Lower leg skin (tissue), 3 donors: ENCODE measurements around the gene GRAP2.

ENCODE experiments used
- POLR2A ChIP-seq, 2 donors: fragments of 450-650 bp; IDR thresholded peaks; one replicate each; pipeline ENCODE4 v1.6.1; 2016 to 2017; ENCODE audit warnings: antibody characterized with exemption in 2 of 2, mild to moderate bottlenecking in 1 of 2, moderate library complexity in 1 of 2
- TF ChIP-seq, protein P1 (sequence below), 3 donors: fragments of 450-650 bp; IDR thresholded peaks; one replicate each; pipeline ENCODE4 v1.5.1; 2016; ENCODE audit warnings: antibody characterized with exemption in 3 of 3, mild to moderate bottlenecking in 3 of 3, moderate library complexity in 2 of 3

DNA sequence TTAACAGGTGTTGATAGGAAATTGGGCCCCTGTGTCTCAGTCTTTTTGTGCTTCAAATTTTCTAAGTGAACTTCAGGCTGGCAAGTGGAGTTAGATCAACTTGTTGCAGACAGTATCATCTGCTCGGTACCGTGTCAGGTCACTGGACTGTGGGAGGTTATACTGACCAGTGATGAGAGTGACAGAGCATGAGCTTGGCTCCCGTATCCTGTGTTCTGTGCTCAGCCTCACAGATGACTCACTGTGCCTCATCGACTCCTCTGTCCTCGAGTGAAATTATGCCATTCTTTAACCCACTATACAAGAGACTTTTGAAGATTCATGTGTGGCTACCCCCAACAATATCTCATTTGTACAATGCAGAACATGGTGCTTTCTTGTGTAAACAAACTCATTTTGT lies 7.9 kb downstream of the GRAP2 start:
- TF ChIP-seq, protein P1, sequence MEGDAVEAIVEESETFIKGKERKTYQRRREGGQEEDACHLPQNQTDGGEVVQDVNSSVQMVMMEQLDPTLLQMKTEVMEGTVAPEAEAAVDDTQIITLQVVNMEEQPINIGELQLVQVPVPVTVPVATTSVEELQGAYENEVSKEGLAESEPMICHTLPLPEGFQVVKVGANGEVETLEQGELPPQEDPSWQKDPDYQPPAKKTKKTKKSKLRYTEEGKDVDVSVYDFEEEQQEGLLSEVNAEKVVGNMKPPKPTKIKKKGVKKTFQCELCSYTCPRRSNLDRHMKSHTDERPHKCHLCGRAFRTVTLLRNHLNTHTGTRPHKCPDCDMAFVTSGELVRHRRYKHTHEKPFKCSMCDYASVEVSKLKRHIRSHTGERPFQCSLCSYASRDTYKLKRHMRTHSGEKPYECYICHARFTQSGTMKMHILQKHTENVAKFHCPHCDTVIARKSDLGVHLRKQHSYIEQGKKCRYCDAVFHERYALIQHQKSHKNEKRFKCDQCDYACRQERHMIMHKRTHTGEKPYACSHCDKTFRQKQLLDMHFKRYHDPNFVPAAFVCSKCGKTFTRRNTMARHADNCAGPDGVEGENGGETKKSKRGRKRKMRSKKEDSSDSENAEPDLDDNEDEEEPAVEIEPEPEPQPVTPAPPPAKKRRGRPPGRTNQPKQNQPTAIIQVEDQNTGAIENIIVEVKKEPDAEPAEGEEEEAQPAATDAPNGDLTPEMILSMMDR (IDR thresholded peaks at IDR 0.05), result no peak
- TF ChIP-seq POLR2A (IDR thresholded peaks at IDR 0.05), result no peak
